PFSK-1 (cell line): ENCODE data around the gene KDM4B.

Source experiments
- FOXP2 ChIP-seq: optimal IDR thresholded peaks from 2 replicates; pipeline ENCODE3; 2011; ENCODE audit warnings: borderline replicate concordance, control low read depth, inconsistent platforms; ENCODE audit not compliant: insufficient read depth; ENCODE audit errors: extremely low read length, extremely low read depth
- POLR2AphosphoS5 ChIP-seq: IDR thresholded peaks from 2 replicates; pipeline ENCODE4 v1.6.1; 2012; ENCODE audit warnings: low read depth, mild to moderate bottlenecking, control low read depth, low read length, moderate library complexity
- SIN3A ChIP-seq: IDR thresholded peaks from 2 replicates; pipeline ENCODE4 v1.6.1; 2012; ENCODE audit warnings: mild to moderate bottlenecking, low read length, moderate library complexity, borderline replicate concordance; ENCODE audit not compliant: insufficient read depth
- TAF1 ChIP-seq: IDR thresholded peaks from 2 replicates; pipeline ENCODE4 v1.6.1; 2012; ENCODE audit warnings: low read length, control low read depth, borderline replicate concordance; ENCODE audit not compliant: insufficient read depth
- TF ChIP-seq, protein P1 (sequence below), 2 experiments: IDR thresholded peaks; 2 replicates each; pipeline versions ENCODE4 v1.6.1 to v1.8.0; 2011 to 2012; ENCODE audit warnings: low read depth in 2 of 2, low read length in 2 of 2, control low read depth in 1 of 2, inconsistent platforms in 1 of 2, mild to moderate bottlenecking in 1 of 2, moderate library complexity in 1 of 2; ENCODE audit not compliant: insufficient read depth in 1 of 2

The KDM4B gene

DNA sequence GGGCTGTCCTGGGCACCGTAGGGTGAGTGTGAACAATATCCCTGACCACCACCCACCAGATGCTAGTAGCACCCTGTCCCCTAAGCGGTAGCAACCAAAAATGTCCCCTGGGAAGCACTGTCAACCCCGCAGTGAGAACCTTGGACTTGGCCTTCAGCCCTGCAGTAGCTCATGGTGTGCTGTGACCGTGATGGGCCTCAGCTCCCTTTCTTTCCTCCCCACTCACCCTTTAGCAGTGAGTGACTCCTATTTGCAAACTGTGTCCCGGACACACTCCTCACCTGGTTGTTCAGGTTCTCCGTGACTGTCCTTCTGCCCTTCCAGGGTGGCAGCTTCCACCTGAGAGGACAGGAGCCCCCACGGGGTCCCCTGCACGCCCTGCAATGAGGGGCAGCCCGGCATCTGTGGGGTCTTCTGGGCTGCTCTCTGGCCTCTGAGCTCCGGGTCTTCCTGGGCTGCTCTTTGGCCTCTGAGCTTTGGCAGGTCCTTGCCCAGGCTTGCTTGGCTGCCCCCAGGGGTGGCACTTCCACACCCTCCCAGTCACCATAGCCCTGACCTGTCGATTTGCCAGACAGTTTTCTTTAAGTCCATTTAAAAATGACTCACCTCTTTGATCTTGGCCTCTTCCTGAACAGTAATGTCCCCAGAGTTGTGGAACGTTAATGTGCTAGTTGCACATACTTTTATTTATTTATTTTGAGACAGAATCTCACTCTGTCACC lies 3.8 kb downstream of the KDM4B start:
- TF ChIP-seq FOXP2 (no peak), SIN3A (peak; percentile 51; the same call in 1 of the 2 replicates)
- TF ChIP-seq, protein P1, sequence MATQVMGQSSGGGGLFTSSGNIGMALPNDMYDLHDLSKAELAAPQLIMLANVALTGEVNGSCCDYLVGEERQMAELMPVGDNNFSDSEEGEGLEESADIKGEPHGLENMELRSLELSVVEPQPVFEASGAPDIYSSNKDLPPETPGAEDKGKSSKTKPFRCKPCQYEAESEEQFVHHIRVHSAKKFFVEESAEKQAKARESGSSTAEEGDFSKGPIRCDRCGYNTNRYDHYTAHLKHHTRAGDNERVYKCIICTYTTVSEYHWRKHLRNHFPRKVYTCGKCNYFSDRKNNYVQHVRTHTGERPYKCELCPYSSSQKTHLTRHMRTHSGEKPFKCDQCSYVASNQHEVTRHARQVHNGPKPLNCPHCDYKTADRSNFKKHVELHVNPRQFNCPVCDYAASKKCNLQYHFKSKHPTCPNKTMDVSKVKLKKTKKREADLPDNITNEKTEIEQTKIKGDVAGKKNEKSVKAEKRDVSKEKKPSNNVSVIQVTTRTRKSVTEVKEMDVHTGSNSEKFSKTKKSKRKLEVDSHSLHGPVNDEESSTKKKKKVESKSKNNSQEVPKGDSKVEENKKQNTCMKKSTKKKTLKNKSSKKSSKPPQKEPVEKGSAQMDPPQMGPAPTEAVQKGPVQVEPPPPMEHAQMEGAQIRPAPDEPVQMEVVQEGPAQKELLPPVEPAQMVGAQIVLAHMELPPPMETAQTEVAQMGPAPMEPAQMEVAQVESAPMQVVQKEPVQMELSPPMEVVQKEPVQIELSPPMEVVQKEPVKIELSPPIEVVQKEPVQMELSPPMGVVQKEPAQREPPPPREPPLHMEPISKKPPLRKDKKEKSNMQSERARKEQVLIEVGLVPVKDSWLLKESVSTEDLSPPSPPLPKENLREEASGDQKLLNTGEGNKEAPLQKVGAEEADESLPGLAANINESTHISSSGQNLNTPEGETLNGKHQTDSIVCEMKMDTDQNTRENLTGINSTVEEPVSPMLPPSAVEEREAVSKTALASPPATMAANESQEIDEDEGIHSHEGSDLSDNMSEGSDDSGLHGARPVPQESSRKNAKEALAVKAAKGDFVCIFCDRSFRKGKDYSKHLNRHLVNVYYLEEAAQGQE (IDR thresholded peaks at IDR 0.05; ENCODE audit: insufficient read depth in 1 of 2, low read depth in 2 of 2, low read length in 2 of 2): no peak

DNA sequence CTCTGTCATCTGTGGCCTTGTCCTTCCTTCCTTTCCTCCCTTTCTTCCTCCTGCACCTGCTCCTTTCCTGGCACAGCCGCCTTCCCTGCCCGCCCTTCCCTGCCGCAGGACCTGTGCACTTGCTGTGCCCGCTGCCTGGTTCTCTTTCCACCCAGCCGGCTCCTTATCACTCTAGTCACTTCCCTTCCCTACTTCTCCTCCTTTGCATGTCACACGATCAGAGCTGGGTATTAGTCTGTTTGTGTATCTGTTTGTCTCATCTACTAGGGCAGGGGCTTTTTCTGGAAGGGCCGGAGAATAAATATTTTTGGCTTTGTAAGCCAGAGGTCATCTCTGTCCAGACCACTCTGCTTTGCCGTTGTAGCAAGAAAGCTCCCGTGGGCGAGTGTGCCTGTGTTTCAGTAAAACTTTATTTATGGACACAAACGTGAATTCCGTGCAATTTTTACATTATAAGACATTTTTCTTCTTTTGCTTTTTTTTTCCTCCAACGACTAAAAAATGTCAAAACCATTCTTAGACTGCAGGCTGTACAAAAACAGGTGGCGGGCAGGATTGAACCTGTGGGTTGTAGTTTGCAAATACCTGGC lies 6.1 kb downstream of the KDM4B start:
- TF ChIP-seq, protein P1 (IDR thresholded peaks at IDR 0.05; ENCODE audit: insufficient read depth in 1 of 2, low read depth in 2 of 2, low read length in 2 of 2): no peak
- no peak for TF ChIP-seq FOXP2
- TF ChIP-seq TAF1: no peak

DNA sequence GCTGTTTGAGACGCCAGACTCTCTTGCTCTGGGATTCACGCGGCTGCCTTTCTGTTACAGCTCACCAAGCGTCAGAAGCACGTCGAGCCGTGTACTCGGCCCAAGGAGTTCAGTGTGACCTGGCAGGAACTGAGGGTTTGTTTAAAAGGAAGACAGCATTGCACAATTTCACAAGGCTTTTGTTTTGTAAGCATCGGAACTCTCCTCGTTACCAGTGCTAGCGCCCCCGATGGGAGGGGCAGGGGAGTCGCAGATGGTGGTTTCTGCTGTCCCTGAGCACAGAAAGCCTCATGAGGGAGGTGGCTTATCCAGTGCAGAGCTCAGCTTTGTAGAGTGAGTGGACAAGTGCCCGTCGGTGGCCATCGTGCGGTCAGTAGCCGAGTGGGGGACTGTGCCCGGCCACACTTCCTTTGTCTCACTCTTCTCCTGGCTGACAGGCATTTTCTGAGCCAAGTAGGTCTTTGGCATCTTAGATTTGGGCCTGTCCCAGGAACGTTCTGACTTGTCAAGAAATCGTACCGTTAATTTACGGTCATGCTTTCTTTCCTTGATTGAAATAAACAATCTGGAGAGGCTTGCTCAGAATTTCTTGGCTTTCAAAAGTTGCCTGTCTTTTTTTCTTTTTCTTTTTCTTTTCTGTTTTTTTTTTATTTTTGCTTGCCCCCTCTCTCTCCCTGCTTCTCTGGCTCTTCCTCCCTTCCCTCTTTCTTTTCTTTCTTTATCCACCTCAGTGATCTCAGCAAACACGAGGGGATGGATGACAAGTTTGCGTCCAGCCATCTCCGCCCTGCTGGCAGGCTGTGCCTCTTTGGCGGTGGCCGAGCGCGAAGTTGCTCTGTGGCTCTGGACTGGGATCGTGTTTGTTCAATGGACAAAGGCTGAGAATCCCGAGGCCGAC lies 7.7 kb downstream of the KDM4B start:
- TF ChIP-seq SIN3A: 0 out of 2 replicates have a peak, but pooled peaks have one; percentile 50
- TF ChIP-seq FOXP2: peak; percentile 52
- TF ChIP-seq, protein P1 (IDR thresholded peaks at IDR 0.05; ENCODE audit: insufficient read depth in 1 of 2, low read depth in 2 of 2, low read length in 2 of 2): no peak

DNA sequence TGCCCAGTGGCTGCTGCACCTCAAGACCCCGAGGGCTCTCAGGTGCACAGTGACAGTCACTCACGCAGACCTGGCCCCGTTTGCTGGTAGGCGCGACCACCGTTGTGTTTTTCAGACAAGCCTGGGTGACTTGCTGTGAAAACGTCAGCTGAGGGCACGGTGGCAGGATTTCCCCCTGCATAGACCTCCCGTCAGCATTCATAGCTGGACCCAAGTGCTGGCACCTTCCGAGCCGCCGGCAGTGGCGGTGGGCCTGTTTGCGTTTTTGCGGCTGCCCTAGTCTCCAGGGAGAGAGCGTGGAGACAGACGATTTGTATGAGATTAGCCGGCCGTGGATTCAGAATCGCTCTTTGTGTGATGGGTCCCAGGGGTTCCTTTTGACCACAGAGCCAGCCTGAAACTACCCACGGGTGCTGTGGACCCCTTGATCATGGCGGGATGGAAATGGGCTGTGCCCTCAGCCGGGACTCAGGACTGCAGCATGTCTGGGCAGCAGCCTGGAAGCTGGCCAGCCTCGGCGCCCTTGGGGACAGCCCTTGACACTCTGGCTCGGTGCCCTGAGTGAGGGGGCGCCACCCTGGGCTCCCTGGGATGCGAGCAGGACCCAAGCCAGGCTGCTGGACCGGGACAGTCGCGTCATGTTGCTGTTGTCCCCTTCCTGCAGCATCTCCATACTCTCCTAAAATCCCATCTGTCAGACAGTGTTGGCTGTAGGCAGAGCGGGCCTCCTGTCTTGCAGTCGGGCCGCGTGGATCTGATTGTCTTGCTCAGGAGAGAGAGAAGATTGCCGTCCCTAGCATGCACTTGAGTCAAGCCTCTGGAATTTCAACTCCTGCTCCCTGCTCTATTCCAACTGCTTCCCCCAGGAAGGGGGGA lies 8.6 kb downstream of the KDM4B start:
- TF ChIP-seq, protein P1 (IDR thresholded peaks at IDR 0.05; ENCODE audit: insufficient read depth in 1 of 2, low read depth in 2 of 2, low read length in 2 of 2): no peak
- no peak for TF ChIP-seq FOXP2
- no peak for TF ChIP-seq POLR2AphosphoS5
- no peak for TF ChIP-seq TAF1
- TF ChIP-seq SIN3A: no peak
